Heart left ventricle (tissue), 13 donors: ENCODE results near the gene ANKRD63.

Experiments used
- POLR2A ChIP-seq, 2 donors: fragments of 450-650 bp; IDR thresholded peaks; one replicate each; pipeline ENCODE4 v1.6.1; 2017; ENCODE audit warnings: antibody characterized with exemption in 2 of 2, mild to moderate bottlenecking in 2 of 2, moderate library complexity in 2 of 2
- TF ChIP-seq, protein P1 (sequence below), 12 donors: fragments of 200-600 bp; sonication (generic) in 4 of 12; IDR thresholded peaks; one replicate each; pipeline versions ENCODE4 v1.5.0 to v1.8.0; 2018 to 2022; ENCODE audit warnings: antibody characterized with exemption in 12 of 12, mild to moderate bottlenecking in 5 of 12
- donor health status: ischemic (EF 13 %, LVEDD 7.1; RV severe dilation, severe dysfunction).
- donor health status: DM: no; HTN: yes; CAD: no.
- donor health status: DM: no; HTN: no; CAD: no.
- donor health status: ischemic (EF 25% LVEDD 6.9; RV normal size, moderate dysfunction).
- donor health status: ischemic (EF 25% LVEDD 5.7; RV mildly dilated, moderate dysfunction).
- donor health status: ischemic (EF 35%, LVEDD 5.7; RV mildly dilated, moderate dysfunction).
- donor health status: nonischemic (EF 11% LVEDD 7.7; RV severe dilation, severe dysfunction).
- donor health status: DM: yes; HTN: yes; CAD: no.
- donor health status: PGD.
- donor health status: ischemic (EF 29% LVEDD 5.4; RV normal size, mild dysfunction).
- donor health status: nonischemic (EF 23%, LVEDD 6.1; RV moderate dilation, normal function).

DNA sequence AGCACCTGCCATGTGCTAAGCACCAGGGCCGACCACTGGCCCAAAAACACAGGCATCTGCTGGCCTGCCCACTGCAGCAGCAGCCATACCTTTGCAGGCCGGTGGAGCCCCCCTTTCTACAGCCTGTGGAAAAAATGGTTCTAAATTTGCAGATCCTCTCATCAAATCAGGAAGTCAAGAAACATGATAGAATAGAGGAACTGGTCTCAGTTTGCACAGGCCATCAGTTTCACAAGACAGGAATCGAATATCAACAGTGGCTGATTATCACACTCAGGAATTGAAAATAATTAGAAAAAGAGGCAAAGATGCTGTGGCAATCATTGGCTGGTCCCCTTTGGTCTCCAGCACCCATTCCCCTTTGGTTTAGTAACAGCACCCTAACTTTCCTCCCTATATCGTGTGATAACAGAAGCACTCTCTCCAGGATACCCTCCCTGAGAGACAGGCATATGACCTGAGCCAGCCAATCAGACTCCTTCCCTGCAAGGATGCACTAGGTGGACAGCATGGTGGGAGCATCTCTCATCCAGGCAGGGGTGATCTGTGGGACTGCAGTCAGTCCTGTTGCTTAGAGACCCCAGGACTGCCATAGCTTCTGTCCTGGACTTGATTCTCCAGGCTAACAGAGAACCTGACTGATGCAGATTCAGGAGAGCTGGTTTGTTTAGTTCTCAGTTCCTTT is 47.5 kb downstream of the ANKRD63 start:
- no peak for TF ChIP-seq POLR2A (IDR thresholded peaks at IDR 0.05)
- TF ChIP-seq, protein P1, sequence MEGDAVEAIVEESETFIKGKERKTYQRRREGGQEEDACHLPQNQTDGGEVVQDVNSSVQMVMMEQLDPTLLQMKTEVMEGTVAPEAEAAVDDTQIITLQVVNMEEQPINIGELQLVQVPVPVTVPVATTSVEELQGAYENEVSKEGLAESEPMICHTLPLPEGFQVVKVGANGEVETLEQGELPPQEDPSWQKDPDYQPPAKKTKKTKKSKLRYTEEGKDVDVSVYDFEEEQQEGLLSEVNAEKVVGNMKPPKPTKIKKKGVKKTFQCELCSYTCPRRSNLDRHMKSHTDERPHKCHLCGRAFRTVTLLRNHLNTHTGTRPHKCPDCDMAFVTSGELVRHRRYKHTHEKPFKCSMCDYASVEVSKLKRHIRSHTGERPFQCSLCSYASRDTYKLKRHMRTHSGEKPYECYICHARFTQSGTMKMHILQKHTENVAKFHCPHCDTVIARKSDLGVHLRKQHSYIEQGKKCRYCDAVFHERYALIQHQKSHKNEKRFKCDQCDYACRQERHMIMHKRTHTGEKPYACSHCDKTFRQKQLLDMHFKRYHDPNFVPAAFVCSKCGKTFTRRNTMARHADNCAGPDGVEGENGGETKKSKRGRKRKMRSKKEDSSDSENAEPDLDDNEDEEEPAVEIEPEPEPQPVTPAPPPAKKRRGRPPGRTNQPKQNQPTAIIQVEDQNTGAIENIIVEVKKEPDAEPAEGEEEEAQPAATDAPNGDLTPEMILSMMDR (IDR thresholded peaks at IDR 0.05): no peak
